Cardiac fibroblast (primary cell): Measurements from ENCODE around the gene OSM.

Experiments used
- DNase-seq, 2 donors: peaks; one replicate each; pipeline versions ENCODE4 v3.0.0 to v3.0.0-alpha.2; 2010; ENCODE audit warnings: low read depth in 2 of 2
- H3K4me3 ChIP-seq, 2 donors: replicated peaks in 1 of 2; 1 replicate in 1 of 2; 2 replicates in 1 of 2; pipeline ENCODE4 v1.5.1; 2011; ENCODE audit warnings: low read depth in 2 of 2, low read length in 2 of 2, mild to moderate bottlenecking in 2 of 2, moderate library complexity in 1 of 2
- CTCF ChIP-seq: IDR thresholded peaks from one replicate; pipeline ENCODE4 v1.5.1; 2011; ENCODE audit warnings: low read depth, mild to moderate bottlenecking, low read length, inconsistent platforms

Gene OSM

GRCh38 chr22:30309951-30310741, 43.5 kb upstream of the OSM start:
- peak in 1 of 2 donors; percentile 67 for DNase-seq
- no peak overlapping the region for H3K4me3 ChIP-seq
- TF ChIP-seq CTCF: no peak

GRCh38 chr22:30308518-30309230, 42.0 kb upstream of the OSM start:
- no peak overlapping the region for H3K4me3 ChIP-seq
- DNase-seq: peak in 1 of 2 donors; percentile 57
- no peak for TF ChIP-seq CTCF

DNA sequence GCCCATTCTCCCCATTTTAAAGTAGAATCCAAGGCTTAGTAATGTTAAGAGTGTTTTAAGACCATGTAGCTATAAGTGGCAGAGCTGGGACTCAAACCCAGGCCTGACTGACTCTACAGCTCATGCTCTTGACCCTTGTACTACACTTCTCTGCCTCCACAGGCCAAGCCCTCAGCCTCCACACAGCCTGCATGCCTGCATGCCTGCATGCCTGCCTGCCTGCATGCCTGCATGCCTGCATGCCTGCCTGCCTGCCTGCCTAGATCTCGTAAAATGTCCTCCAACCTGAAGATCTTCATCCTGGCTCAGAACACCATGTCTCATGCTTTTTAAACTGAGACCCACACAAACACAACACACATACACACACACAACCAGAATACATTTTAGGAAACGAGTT, 41.4 kb upstream of the OSM start:
- DNase-seq: no peak
- no peak overlapping the region for H3K4me3 ChIP-seq
- no peak for TF ChIP-seq CTCF

GRCh38 chr22:30307041-30307574, 40.5 kb upstream of the OSM start:
- DNase-seq: no peak
- no peak for TF ChIP-seq CTCF
- no peak overlapping the region for H3K4me3 ChIP-seq

- DNase-seq: no peak
- no peak overlapping the region for H3K4me3 ChIP-seq
Measured at GRCh38 chr22:30306627-30307011, 40.0 kb upstream of the OSM start.

More at GRCh38 chr22:30306627-30307011, 40.0 kb upstream of the OSM start:
- no peak for TF ChIP-seq CTCF
